ENCODE measurements around the gene FANCC.
"Not testable (repeated sequence)": the region's sequence is repeated elsewhere in the genome, so short reads cannot be mapped to it uniquely, and the experiment has no call there.

FANCC gene

DNA sequence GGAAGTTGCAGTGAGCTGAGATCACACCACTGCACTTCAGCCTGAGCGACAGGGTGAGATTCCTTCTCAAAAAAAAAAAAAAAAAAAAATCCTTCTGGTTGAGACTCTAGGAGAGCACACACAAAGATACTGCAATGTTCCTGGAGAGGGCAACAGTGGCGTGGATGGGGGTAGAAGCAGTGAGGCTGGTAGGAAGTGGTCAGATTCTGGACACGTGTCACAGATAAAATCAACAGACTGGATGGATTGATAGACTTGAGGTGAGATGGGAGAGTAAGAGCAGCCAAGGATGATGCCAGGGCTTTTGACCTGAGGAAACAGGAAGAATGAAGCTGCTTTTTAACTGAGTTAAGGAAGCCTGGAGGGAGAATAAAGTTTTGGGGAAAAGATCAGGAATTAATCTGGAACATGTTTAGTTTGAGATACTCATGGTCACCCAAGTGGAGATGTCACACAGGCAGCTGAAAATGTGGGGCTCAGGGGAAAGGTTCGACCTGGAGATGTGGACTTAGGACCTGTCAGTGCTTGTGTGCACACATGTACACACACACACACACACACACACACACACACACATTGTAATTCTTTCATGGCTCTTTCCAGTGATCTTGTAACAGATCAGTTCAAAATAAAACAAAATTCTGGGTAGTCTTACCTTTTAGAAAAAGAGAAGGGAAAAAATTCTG lies 88.1 kb downstream of the FANCC start:
- DNase-seq (ENCODE audit: low read depth), result no peak

DNA sequence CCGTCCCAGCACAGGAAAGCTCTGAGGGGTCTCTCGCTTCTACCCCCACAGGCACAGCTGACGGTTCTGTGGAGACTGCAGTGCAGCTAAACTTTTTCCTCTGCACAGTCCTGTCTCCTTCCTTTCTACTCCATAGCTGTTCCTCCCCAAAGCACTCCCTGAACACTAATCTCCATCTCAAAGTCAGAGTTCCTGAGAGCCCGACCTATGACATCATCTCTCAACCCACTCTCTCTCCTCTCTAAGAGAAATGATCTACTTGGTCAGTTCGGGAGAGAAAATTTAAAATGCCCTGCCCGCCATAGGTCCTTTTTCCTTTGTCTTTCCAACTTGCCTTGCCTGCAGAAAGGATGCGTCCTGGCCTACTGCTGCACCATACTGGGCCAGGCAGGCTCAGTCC lies 90.6 kb downstream of the FANCC start:
- DNase-seq (ENCODE audit: low read depth), result no peak

DNA sequence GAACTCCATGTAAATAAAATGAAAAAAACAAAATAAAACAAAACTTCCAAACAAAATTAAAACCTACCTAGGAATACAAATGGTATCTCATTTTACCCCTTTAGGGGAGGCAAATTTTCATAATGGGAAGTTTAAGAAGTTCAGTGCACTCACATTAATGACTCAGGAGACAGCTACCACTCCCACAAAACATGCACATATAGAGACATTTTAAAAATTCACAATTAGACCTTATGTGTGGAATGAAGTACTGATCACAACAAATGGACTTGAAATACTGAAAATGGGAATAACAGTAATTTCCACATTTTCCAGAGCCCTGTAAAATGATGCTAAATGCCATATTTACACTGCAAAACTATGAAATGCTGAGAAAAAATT lies 91.8 kb downstream of the FANCC start:
- DNase-seq (ENCODE audit: low read depth), result no peak

GRCh38 chr9:95225076-95225725 lies 92.3 kb downstream of the FANCC start:
- no peak for DNase-seq (ENCODE audit: low read depth)

DNA sequence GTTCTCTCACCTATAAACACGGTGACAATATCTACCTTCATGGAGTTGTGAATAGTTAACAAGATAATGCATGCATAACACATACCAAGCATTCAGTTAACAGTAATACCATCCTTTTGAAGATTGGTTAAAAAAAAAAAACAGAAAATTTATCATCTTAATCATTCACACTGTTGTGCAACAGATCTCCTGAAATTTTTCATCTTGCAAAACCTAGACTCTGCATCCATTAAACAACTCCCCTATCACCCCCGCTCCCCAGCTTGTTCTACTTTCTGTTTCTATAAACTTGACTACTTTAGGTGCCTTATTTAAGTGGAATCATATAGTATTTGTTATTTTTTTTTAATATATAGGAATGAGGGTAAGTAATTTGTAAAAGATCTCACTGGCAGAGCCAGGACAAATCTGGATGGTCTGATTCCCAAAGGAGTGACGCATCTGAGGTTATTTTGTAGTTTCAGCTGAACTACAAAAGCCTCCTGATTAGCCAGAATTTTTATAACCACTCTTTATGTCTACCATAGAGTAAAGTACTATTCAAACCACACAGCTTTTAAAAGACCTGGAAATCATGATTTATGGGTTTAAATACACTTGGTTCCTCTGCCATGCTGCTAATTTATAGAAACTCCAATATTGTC lies 93.0 kb downstream of the FANCC start:
- no peak for DNase-seq (ENCODE audit: low read depth)

- DNase-seq (ENCODE audit: low read depth), result not testable (repeated sequence)
Observed at GRCh38 chr9:95220352-95220751, 97.2 kb downstream of the FANCC start.

DNA sequence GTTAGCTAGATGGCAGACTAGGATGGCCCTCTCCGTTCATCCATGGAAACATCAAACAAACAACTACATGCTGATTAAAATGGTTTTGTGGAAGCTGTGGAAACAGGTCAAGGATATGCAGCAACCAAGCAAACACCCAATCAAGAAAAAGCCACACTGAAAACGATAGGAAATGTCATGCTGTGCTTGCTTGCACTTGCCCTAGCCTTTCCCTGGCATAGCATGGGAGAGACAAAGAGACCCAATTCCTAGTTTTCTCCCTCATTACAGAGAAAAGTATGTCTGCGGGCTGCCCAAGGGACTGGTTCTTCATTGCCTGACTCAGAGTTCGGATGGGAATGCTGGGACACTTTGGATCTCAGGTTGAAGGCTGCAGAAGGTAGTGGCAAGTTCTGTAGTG lies 98.7 kb downstream of the FANCC start:
- DNase-seq (ENCODE audit: low read depth), result no peak

- no peak for DNase-seq (ENCODE audit: low read depth)
Observed at GRCh38 chr9:95217936-95218335, 99.6 kb downstream of the FANCC start.

DNA sequence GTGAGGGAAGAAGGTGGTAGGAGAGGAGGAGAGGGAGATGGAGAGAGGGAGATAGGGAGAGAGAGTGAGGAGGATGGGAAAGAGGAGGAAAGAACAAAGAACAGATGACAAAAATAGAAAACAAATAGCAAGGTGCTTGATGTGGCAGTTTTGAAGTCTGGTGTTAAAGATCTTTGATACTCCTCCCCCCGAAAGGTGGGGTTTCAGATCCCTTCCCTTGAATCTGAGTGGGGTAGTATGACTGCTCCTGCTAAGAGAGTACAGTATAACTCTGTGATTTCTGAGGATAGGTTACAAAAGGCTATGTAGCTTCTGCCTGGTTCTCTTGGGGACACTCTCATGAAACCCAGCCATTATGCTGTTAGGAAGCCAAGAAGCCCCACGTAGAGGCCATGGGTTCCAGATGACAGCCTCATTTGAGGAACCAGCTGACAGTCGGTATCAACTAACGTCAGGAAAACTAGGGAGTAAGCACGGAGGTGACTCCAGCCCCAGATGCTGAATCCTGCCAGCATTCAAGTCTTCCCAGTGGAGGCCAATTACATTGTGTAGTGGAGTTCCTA lies 102.1 kb downstream of the FANCC start:
- DNase-seq (ENCODE audit: low read depth), result no peak

- no peak for DNase-seq (ENCODE audit: low read depth)
Observed at GRCh38 chr9:95213117-95213516, 104.4 kb downstream of the FANCC start.

DNA sequence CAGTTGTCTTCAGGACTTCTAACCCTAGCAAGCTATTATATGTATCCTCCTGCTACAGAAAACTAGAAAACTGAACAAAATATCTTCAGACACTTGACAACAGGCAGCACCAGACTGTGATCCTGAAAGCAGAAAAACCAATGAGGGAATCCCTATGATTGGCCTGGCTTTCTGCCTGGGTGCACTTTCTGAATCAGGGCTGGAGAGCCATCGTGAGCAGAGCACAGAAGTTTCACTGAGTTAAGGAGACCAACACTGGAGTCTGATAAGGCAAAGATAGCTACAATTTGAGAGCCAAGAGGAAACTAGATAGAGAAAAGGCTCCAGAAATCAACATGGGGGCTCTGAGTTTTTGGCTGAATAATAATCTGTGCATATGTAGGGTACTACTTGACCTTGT lies 106.5 kb downstream of the FANCC start:
- DNase-seq (ENCODE audit: low read depth), result no peak

DNA sequence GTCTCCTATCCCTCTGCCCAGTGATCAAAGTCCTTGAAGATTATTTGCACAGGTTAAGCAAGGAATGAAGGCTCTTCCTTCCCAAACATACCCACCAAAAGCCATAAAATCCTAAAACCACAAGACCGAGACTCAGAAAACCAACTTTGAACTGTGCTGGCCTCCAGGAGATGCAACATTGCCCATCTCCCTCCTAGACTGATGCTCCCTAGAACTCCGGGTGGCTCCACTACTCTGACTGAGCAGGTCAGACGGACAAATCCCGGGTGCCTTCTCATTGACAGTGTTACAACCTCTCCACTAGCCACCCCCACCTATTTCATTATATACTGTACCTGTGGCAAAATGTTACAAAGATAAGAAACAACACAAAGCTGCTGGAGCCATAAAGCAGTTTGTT lies 110.1 kb downstream of the FANCC start:
- no peak for DNase-seq (ENCODE audit: low read depth)

GRCh38 chr9:95206143-95206542 lies 111.4 kb downstream of the FANCC start:
- DNase-seq (ENCODE audit: low read depth), result peak; percentile 8

DNA sequence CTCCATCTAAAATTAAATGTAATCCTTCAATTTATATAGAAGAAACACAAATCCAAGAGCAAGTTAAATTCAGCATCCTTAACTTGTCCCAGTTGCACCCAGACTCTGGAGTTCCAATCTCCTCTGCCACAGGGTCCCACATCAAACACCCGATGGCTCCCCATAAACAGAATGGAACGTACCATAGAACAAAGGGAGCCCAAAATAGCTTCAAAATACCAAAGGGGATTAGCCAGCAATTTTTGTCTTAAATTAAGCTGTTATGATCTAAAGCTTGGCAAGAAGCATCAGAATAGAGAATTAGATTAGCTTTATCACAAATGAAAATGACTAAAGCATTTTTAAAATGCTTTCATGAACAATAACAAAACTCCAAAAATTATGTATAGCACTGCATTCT lies 112.8 kb downstream of the FANCC start:
- no peak for DNase-seq (ENCODE audit: low read depth)

DNA sequence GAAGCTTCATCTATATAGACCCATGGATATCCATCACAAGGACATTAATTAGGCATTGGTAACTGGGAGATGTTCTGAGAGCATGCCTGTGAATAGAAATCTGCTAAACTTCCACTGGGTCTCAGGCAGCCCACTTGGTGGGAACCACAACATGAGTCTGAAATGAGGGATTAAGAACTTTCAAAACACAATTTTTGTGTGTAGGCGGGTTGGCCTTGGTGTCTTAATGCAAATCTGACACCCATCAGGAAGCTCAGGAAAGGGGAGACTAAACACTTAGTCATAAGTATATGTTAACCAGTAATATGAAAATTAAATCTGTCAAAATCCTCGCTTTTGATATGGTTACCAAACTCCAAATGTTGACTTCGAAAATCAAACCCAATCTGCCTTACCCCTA lies 113.2 kb downstream of the FANCC start:
- DNase-seq (ENCODE audit: low read depth), result no peak

DNA sequence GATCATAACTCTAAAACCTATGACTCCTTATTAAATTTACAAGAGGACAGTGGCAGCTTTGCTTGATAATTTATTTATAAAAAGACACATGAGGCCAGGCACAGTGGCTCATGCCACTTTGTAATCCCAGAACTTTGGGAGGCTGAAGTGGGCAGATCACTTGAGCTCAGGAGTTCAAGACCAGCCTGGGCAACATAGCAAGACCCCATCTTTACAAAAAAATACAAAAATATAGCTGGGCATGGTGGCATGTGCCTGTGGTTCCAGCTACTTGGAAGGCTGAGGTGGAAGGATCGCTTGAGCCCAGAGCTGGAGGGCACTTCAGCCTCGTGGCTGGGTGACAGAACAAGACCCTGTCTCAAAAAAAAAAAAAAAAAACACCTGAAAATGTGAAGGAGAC lies 114.5 kb downstream of the FANCC start:
- DNase-seq (ENCODE audit: low read depth), result not testable (repeated sequence)

- DNase-seq (ENCODE audit: low read depth), result no peak
Observed at GRCh38 chr9:95202076-95202681, 115.3 kb downstream of the FANCC start.

DNA sequence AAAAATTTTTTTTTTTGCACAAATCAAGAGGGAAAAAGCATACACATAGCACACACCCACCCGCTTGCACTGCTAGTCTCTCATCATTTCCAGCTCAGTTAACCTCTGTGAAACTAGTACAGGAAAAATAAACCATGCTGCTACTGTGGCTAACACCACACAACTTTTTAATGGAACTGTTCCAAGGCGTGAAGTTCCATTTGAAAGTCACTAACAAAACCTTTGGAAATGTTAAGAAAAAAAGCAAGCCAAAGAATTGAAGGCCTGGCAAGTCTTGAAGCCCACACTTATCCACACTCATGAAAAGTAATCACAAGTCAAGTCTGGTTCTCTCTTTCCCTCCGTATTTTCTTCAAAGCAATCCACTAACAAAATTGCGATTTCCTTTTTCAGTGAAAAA lies 116.3 kb downstream of the FANCC start:
- no peak for DNase-seq (ENCODE audit: low read depth)

- peak; percentile 13 for DNase-seq (ENCODE audit: low read depth)
Observed at GRCh38 chr9:95197692-95198271, 119.7 kb downstream of the FANCC start.

DNA sequence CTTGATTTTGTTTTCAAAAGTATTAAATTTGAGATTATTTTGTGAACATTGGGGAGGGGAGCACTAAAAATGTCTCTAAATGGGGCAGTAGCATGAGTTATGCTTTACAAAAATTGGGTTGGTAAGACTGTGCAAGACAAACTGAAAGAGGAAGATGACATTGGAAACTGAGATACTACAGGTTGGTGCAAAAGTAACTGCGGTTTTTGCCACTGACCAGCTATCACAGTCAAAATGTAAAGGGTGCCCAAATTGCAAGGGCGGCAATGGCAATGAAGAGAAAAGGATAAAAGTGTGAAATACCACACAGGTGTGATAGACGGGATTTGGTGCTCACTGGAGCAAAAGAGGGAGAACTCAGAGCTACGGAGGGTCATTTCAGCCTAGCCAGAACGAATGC lies 124.0 kb downstream of the FANCC start:
- no peak for DNase-seq (ENCODE audit: low read depth)

DNA sequence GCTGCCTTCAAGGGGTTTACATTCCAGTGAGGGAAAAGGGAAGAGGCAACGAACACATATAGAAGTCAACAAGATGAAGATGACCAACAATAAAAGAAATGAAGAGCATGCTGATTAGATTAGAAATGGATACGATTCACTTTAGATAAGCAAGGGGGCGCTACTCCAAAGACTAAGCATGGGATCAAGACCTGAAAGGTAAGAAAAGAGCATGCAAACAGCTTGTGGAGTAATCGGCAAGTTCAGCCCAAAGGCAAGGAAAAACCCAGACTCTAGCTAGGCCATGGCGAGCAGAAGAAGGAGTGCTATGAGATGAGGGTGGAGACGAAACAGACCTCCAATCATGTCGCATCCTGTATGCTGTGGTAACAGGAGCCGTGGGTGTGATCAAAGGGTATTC lies 124.4 kb downstream of the FANCC start:
- no peak for DNase-seq (ENCODE audit: low read depth)

- DNase-seq (ENCODE audit: low read depth), result no peak
Observed at GRCh38 chr9:95192631-95193030, 124.9 kb downstream of the FANCC start.
